HFFc6 (cell line): Measurements from ENCODE around the gene DNAAF8. TPM values are rescaled to one million over a fixed set of nuclear protein-coding genes. Genes with fewer than 3 reads are reported as not detected.

Experiments used
- DNase-seq: peaks from one replicate; pipeline ENCODE4 v3.0.0-alpha.2; 2018
- H3K27ac Mint-ChIP-seq: 2 replicates; pipeline ENCODE4 v1.8.0; 2020; ENCODE audit warnings: mild to moderate bottlenecking, mixed read lengths
- H3K27me3 Mint-ChIP-seq: 2 replicates; pipeline ENCODE4 v1.8.0; 2021; ENCODE audit warnings: mild to moderate bottlenecking, moderate library complexity, mixed read lengths; ENCODE audit not compliant: insufficient read depth
- H3K36me3 Mint-ChIP-seq: 2 replicates; pipeline ENCODE4 v1.8.0; 2021; ENCODE audit warnings: low read depth, mixed read lengths
- H3K4me1 Mint-ChIP-seq: 2 replicates; pipeline ENCODE4 v1.8.0; 2020; ENCODE audit warnings: low read depth, mixed read lengths
- H3K4me3 Mint-ChIP-seq: 2 replicates; pipeline ENCODE4 v1.8.0; 2020; ENCODE audit warnings: mild to moderate bottlenecking, moderate library complexity, mixed read lengths
- H3K9me3 Mint-ChIP-seq: 2 replicates; pipeline ENCODE4 v1.8.0; 2020; ENCODE audit warnings: mild to moderate bottlenecking, mixed read lengths
- total RNA-seq, 6 experiments: library from RNA; stranded (reverse); fragmentation: NEBNext Ultra II Directional; extraction: Animal tissue kit (Norgen Biotek cat#: 25700); gene quantifications; 2 replicates in 1 of 6; 3 replicates in 5 of 6; pipeline ENCODE4 v1.2.3, GENCODE V29; 2021
- TF ChIP-seq, protein P1 (sequence below): fragments of 200-600 bp; sonication (generic); IDR thresholded peaks from 2 replicates; pipeline ENCODE4 v1.5.0; 2021; ENCODE audit warnings: antibody characterized with exemption, mild to moderate bottlenecking

DNAAF8 gene
- total RNA-seq, 6 experiments from 2014 or later = 1.1 to 2.8 (median 1.6) TPM

DNA sequence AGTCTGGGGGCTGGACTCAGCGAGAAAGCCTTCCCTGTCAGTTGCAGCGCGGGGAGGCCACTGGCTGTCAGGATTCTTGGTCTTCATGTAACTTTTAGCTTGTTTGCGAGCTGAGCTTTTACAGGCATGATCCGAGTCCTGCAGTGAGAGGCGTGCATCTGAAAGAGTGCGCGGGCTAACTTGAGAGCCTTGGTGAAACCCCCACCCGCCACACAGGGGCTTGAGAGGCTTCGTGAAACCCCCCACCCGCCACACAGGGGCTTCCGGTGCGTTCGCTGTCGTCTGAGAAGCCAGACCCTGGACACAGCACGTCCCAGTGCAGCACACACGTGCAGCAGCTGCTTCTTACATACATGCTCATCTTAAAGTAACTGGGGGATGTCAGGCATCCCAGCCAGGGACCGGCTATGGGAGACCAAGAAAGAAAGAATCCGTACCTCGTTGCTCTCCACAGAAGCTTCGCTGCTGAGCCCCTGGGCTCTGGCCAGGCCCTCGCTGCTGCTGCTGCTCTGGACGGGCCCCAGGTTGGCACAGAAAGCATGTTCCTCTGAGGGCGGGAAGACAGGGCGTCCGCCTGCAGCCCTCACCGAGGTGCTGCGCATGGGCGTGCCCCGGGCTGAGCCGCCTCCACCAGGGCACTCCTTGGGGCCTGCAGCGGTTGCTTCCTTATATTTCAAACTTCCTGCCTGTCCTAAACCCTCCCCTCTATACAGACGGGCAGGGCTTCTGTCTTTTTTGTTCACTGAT is 33.2 kb upstream of the DNAAF8 start:
- Mint-ChIP-seq H3K4me1 (no peaks in the 10 kb centered on the region), H3K27me3 (no peaks in the 10 kb centered on the region; the same call in 1 of the 2 replicates), H3K9me3 (no peaks in the 10 kb centered on the region), H3K27ac (no peak overlapping the region), H3K4me3 (no peak overlapping the region), H3K36me3 (peaks cover 8% of the 10 kb centered on the region)
- TF ChIP-seq, protein P1, sequence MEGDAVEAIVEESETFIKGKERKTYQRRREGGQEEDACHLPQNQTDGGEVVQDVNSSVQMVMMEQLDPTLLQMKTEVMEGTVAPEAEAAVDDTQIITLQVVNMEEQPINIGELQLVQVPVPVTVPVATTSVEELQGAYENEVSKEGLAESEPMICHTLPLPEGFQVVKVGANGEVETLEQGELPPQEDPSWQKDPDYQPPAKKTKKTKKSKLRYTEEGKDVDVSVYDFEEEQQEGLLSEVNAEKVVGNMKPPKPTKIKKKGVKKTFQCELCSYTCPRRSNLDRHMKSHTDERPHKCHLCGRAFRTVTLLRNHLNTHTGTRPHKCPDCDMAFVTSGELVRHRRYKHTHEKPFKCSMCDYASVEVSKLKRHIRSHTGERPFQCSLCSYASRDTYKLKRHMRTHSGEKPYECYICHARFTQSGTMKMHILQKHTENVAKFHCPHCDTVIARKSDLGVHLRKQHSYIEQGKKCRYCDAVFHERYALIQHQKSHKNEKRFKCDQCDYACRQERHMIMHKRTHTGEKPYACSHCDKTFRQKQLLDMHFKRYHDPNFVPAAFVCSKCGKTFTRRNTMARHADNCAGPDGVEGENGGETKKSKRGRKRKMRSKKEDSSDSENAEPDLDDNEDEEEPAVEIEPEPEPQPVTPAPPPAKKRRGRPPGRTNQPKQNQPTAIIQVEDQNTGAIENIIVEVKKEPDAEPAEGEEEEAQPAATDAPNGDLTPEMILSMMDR = no peak
- DNase-seq = no peak

DNA sequence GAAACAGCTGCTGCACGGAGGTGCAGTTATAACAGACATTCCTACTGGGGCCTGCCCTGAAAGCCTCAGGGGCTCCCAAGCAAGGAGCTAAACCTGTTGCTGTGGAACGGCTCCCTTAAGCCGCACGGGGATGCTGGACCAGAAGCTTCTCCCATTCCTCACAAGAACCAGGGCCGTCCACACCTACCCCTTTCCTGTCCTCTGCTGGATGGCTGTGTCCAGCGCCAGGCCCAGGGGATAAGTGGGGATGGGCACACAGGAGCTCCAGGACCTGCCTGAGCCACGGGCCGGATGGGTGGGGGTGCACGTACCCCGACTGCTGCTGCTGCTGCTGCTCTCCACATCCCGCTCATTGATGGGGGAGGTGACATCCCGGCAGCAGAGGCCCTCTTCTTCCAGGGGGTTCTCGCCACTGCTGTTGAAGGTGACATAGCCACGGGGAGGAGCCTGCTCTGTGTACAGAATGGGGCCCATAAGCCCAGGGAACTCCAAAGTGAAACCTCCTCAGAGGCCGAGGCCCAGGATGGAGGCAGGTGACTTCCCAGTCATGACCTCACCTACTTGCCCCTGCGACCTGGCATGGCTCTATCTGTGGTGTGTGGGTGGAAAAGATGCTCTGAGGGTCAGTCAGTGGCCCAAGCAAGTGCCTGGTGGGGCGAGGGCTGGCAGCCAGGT is 32.4 kb upstream of the DNAAF8 start:
- TF ChIP-seq, protein P1 = no peak
- H3K27me3 Mint-ChIP-seq = no peaks in the 10 kb centered on the region; the same call in 1 of the 2 replicates
- H3K27ac Mint-ChIP-seq = no peak overlapping the region; the same call in 1 of the 2 replicates
- H3K4me1 Mint-ChIP-seq = no peaks in the 10 kb centered on the region
- peaks cover 12% of the 10 kb centered on the region for H3K36me3 Mint-ChIP-seq
- no peak overlapping the region for H3K4me3 Mint-ChIP-seq
- DNase-seq = no peak
- no peaks in the 10 kb centered on the region for H3K9me3 Mint-ChIP-seq

DNA sequence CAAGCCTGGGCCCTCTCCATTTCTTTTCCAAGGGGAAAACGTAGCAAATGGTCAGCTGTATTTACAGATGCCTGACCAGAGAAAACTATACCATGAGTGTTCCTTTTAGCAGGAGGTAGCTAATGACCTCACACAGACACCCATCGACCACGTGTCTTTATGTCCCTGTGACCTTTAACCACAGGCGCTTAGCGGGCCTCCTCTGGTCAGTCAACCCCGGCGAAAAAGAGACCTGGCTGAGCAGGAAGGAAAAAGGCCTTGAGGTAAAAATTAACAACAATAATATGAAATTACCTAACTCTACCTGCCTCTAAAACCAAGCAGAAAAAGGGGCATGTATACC is 31.9 kb upstream of the DNAAF8 start:
- no peak overlapping the region; the same call in 1 of the 2 replicates for H3K27ac Mint-ChIP-seq
- no peaks in the 10 kb centered on the region for H3K4me1 Mint-ChIP-seq
- H3K36me3 Mint-ChIP-seq = peaks cover 18% of the 10 kb centered on the region
- no peak overlapping the region for H3K4me3 Mint-ChIP-seq
- no peaks in the 10 kb centered on the region for H3K9me3 Mint-ChIP-seq
- TF ChIP-seq, protein P1 = no peak
- H3K27me3 Mint-ChIP-seq = no peaks in the 10 kb centered on the region; the same call in 1 of the 2 replicates
- DNase-seq = no peak

DNA sequence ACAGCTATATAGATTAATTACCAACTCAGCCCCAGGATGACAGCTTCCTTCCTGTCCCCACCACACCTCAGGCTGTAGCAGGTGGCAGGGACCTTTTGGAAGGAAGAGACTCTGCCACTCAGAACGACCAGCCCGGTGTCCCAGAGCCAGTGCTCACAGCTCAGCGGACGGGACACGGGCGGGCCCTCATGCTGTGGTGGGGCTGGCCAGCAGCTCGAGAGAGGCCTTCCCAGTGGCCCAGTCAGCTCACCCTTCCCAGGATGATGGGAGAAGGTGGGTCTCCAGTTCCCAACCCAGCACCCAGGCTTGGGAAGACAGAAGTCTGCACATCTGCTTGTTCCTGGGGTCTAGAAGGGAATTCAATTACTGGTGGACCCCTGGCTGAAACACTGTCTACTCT is 30.4 kb upstream of the DNAAF8 start:
- Mint-ChIP-seq H3K27me3 (no peaks in the 10 kb centered on the region; the same call in 1 of the 2 replicates), H3K27ac (no peak overlapping the region), H3K36me3 (peaks cover 25% of the 10 kb centered on the region), H3K4me3 (no peak overlapping the region), H3K9me3 (no peaks in the 10 kb centered on the region), H3K4me1 (no peaks in the 10 kb centered on the region)
- no peak for DNase-seq
- TF ChIP-seq, protein P1 = no peak

DNA sequence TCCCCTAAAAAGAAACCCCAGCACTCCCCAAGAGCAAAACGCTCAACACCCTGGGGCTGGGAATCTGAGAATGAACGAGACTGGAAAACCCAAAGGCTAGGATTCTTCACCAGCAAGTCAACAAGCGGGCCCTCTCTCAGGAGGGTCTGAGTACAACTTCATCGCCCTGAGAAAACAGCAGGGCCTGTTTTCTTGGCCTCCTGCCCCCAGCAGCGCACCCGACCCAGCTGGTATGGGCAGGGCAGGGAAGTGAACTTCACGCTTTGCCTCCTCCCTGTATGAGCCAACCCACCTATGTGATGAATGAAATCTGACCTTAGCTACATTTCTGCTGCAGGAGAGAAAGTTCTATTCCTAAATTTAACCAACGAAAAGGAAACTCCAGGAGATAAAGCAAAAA is 29.8 kb upstream of the DNAAF8 start:
- TF ChIP-seq, protein P1 = no peak
- DNase-seq = no peak
- H3K27me3 Mint-ChIP-seq = no peaks in the 10 kb centered on the region; the same call in 1 of the 2 replicates
- H3K36me3 Mint-ChIP-seq = peaks cover 24% of the 10 kb centered on the region
- H3K4me1 Mint-ChIP-seq = peaks cover 3% of the 10 kb centered on the region; the same call in 1 of the 2 replicates
- H3K27ac Mint-ChIP-seq = no peak overlapping the region
- H3K9me3 Mint-ChIP-seq = no peaks in the 10 kb centered on the region
- H3K4me3 Mint-ChIP-seq = no peak overlapping the region
